Adrenal gland (tissue), 5 donors: ENCODE results near the gene RPS10.

Experiments
- POLR2A ChIP-seq, 2 donors: fragments of 450-650 bp; IDR thresholded peaks; one replicate each; pipeline ENCODE4 v1.6.1; 2017; ENCODE audit warnings: antibody characterized with exemption in 2 of 2, mild to moderate bottlenecking in 2 of 2, moderate library complexity in 1 of 2
- TF ChIP-seq, protein P1 (sequence below), 6 experiments: fragments of 450-650 bp in 4 of 6; fragments of 200-600 bp in 2 of 6; sonication (generic) in 1 of 6; IDR thresholded peaks; 1 replicate in 5 of 6; 2 replicates in 1 of 6; pipeline versions ENCODE4 v1.5.1 to v1.8.0; 2016 to 2021; ENCODE audit warnings: antibody characterized with exemption in 6 of 6, mild to moderate bottlenecking in 2 of 6, moderate library complexity in 1 of 6
- donor health status: DM: no; HTN: no; CAD: no.

DNA sequence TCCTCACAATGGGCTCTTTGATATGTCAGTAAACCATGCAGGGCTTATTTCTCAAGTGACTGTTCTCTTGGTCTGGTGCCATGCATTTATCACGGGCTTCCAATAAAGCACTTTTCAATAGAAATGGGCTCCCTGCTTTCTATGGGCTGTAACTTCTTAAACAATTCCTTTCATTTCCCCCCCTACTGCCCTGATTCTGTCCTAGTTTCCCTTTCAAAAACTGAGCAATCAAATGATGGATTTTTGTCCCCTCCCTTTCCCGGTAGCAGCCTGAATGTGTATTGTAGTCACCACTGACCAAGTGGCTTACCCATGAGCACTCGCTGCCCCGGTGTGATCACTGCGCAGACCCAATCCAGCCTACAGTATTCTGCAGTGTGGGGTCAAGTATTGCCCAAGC lies 13.9 kb downstream of the RPS10 start:
- TF ChIP-seq, protein P1, sequence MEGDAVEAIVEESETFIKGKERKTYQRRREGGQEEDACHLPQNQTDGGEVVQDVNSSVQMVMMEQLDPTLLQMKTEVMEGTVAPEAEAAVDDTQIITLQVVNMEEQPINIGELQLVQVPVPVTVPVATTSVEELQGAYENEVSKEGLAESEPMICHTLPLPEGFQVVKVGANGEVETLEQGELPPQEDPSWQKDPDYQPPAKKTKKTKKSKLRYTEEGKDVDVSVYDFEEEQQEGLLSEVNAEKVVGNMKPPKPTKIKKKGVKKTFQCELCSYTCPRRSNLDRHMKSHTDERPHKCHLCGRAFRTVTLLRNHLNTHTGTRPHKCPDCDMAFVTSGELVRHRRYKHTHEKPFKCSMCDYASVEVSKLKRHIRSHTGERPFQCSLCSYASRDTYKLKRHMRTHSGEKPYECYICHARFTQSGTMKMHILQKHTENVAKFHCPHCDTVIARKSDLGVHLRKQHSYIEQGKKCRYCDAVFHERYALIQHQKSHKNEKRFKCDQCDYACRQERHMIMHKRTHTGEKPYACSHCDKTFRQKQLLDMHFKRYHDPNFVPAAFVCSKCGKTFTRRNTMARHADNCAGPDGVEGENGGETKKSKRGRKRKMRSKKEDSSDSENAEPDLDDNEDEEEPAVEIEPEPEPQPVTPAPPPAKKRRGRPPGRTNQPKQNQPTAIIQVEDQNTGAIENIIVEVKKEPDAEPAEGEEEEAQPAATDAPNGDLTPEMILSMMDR (IDR thresholded peaks at IDR 0.05): no peak
- TF ChIP-seq POLR2A (IDR thresholded peaks at IDR 0.05): no peak
